SK-N-SH treated with all-trans-retinoic acid at 6 μM for 48 hours (cell line): Measurements from ENCODE around the gene AMZ1.
A peak's percentile ranks its signal among the peaks of the same experiment; 100 is the strongest.

Experiments used
- ATAC-seq: fragments of 200-7000 bp; cut with Tn5 transposase; 3 replicates; pipeline ENCODE4 v1.9.1; 2020; ENCODE audit warnings: mild to moderate bottlenecking, moderate library complexity
- BACH2 ChIP-seq: fragments of 250-450 bp; sonication (Bioruptor Pico); IDR thresholded peaks from 2 replicates; pipeline ENCODE4 v1.9.0; 2021; ENCODE audit warnings: mild to moderate bottlenecking, borderline replicate concordance
- CREB5 ChIP-seq: fragments of 250-450 bp; sonication (Bioruptor Pico); IDR thresholded peaks from 2 replicates; pipeline ENCODE4 v1.5.1; 2020; ENCODE audit warnings: low read depth, mild to moderate bottlenecking, moderate library complexity
- CSDC2 ChIP-seq: fragments of 250-450 bp; sonication (Bioruptor Pico); IDR thresholded peaks from 2 replicates; pipeline ENCODE4 v1.5.0; 2020; ENCODE audit warnings: mild to moderate bottlenecking, moderate library complexity
- ESRRG ChIP-seq: fragments of 250-450 bp; sonication (Bioruptor Pico); IDR thresholded peaks from 2 replicates; pipeline ENCODE4 v1.6.1; 2021; ENCODE audit warnings: mild to moderate bottlenecking
- GLIS3 ChIP-seq: fragments of 250-450 bp; sonication (Bioruptor Pico); IDR thresholded peaks from 2 replicates; pipeline ENCODE4 v1.5.0; 2020; ENCODE audit warnings: mild to moderate bottlenecking, moderate library complexity
- ISL1 ChIP-seq: fragments of 250-450 bp; sonication (Bioruptor Pico); IDR thresholded peaks from 2 replicates; pipeline ENCODE4 v2.1.2; 2022; ENCODE audit warnings: mild to moderate bottlenecking, moderate library complexity
- OSR1 ChIP-seq: fragments of 250-450 bp; sonication (Bioruptor Pico); IDR thresholded peaks from 2 replicates; pipeline ENCODE4 v1.8.0; 2022; ENCODE audit warnings: moderate library complexity, mild to moderate bottlenecking, inconsistent platforms
- PPARA ChIP-seq: fragments of 250-450 bp; sonication (Bioruptor Pico); IDR thresholded peaks from 2 replicates; pipeline ENCODE4 v1.5.0; 2020; ENCODE audit warnings: mild to moderate bottlenecking, borderline replicate concordance
- RARB ChIP-seq: fragments of 250-450 bp; sonication (Bioruptor Pico); IDR thresholded peaks from 2 replicates; pipeline ENCODE4 v1.8.0; 2021; ENCODE audit warnings: mild to moderate bottlenecking, moderate library complexity
- SNAI2 ChIP-seq: fragments of 250-450 bp; sonication (Bioruptor Pico); IDR thresholded peaks from 2 replicates; pipeline ENCODE4 v1.5.0; 2020; ENCODE audit warnings: mild to moderate bottlenecking, moderate library complexity
- TCF4 ChIP-seq: fragments of 250-450 bp; sonication (Bioruptor Pico); IDR thresholded peaks from 2 replicates; pipeline ENCODE4 v1.8.0; 2021; ENCODE audit warnings: mild to moderate bottlenecking, moderate library complexity, borderline replicate concordance
- TOX ChIP-seq: fragments of 250-450 bp; sonication (Bioruptor Pico); IDR thresholded peaks from 2 replicates; pipeline ENCODE4 v1.8.0; 2021; ENCODE audit warnings: mild to moderate bottlenecking, moderate library complexity, borderline replicate concordance
- TSHZ2 ChIP-seq: fragments of 250-450 bp; sonication (Bioruptor Pico); IDR thresholded peaks from 2 replicates; pipeline ENCODE4 v1.5.0; 2020; ENCODE audit warnings: mild to moderate bottlenecking, moderate library complexity
- ZC3H10 ChIP-seq: fragments of 250-450 bp; sonication (Bioruptor Pico); IDR thresholded peaks from 2 replicates; pipeline ENCODE4 v1.5.1; 2021; ENCODE audit warnings: mild to moderate bottlenecking, moderate library complexity
- ZFP3 ChIP-seq: fragments of 250-450 bp; sonication (Bioruptor Pico); IDR thresholded peaks from 2 replicates; pipeline ENCODE4 v1.5.0; 2020; ENCODE audit warnings: mild to moderate bottlenecking, moderate library complexity
- ZFP30 ChIP-seq: fragments of 450-650 bp; formaldehyde crosslinking; IDR thresholded peaks from 2 replicates; pipeline ENCODE4 v1.5.0; 2022; ENCODE audit warnings: mild to moderate bottlenecking, moderate library complexity
- ZNF565 ChIP-seq: fragments of 450-650 bp; formaldehyde crosslinking; conservative IDR thresholded peaks from 2 replicates; pipeline ENCODE4 v1.5.0; 2020; ENCODE audit warnings: low read depth, mild to moderate bottlenecking, moderate library complexity
- TF ChIP-seq, protein P1 (sequence below): fragments of 250-450 bp; sonication (Bioruptor Pico); IDR thresholded peaks from 2 replicates; pipeline ENCODE4 v1.5.1; 2021; ENCODE audit warnings: mild to moderate bottlenecking, moderate library complexity
- TF ChIP-seq, protein P2 (sequence below): fragments of 250-450 bp; sonication (Bioruptor Pico); IDR thresholded peaks from 2 replicates; pipeline ENCODE4 v1.8.0; 2020; ENCODE audit warnings: mild to moderate bottlenecking, moderate library complexity, borderline replicate concordance

AMZ1 gene

GRCh38 chr7:2757904-2758672, 70.1 kb downstream of the AMZ1 start (continued):
- TF ChIP-seq CREB5 (CRISPR knock-in tag): 0 out of 2 replicates have a peak, but pooled peaks have one; percentile 39

DNA sequence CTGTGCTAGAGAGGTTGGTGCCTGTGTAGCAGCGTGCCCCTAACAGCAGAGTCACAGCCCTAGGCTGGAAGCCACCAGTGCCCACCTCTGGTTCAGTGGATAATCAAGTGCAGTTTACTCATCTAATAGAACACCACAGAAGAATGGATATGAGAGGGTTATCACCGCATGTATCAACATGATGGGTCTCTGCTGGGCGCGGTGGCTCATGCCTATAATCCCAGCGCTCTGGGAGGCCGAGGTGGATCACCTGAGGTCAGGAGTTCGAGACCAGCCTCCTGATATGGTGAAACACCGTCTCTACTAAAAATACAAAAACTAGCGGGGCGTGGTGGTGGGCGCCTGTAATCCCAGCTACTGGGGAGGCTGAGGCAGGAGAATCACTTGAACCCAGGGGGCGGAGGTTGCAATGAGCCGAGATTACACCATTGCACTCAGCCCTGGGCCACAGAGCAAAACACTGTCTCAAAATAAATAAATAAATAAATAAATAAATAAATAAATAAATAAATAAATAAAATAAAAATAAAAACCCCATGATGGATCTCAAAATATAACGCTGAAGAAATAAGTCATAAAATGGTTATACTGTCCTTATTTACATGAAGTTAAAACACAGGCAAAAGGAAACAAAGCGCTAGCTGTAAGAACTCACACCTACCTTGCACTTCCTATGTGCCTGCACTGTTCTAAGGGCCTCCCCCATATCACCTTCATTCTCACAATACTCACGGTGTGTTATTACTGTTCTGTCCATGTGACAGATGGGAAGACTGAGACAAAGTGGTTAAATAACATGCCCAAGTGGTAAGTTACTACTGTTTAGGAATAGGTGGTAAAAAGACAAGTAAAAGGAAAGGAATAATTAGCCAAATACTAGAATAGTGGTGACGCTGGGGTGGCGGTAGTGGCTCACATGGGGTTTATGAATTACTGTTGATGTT, 70.9 kb downstream of the AMZ1 start:
- TF ChIP-seq CSDC2 (CRISPR knock-in tag) (0 out of 2 replicates have a peak, but pooled peaks have one; percentile 10), SNAI2 (0 out of 2 replicates have a peak, but pooled peaks have one; percentile 16), ZFP30 (CRISPR knock-in tag) (no peak)
- TF ChIP-seq, all 23 proteins: peak for 2
- no peak for ATAC-seq

DNA sequence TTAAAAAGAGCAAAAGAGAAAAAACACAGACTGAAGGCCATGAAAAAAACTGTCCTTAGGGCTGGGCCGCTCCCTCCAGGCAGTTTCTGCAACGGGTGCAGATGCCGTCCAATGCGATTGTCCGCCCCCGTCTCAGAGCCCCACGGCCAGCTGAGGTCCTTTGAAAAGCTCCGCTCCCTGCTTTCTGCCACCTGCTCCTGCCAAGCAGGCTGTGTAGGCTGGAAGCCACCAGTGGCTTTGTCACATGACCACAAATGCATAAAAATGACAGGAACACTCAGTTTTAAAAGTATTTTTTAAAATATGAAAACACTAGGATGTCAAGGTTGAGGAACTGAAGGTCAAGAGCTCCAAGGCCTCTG, 71.7 kb downstream of the AMZ1 start:
- ATAC-seq: no peak
- no peak for TF ChIP-seq ZC3H10 (CRISPR knock-in tag)
- TF ChIP-seq, protein P1, sequence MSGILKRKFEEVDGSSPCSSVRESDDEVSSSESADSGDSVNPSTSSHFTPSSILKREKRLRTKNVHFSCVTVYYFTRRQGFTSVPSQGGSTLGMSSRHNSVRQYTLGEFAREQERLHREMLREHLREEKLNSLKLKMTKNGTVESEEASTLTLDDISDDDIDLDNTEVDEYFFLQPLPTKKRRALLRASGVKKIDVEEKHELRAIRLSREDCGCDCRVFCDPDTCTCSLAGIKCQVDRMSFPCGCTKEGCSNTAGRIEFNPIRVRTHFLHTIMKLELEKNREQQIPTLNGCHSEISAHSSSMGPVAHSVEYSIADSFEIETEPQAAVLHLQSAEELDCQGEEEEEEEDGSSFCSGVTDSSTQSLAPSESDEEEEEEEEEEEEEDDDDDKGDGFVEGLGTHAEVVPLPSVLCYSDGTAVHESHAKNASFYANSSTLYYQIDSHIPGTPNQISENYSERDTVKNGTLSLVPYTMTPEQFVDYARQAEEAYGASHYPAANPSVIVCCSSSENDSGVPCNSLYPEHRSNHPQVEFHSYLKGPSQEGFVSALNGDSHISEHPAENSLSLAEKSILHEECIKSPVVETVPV: no peak
- no peak for TF ChIP-seq ZFP3 (CRISPR knock-in tag)
- no peak for TF ChIP-seq CSDC2 (CRISPR knock-in tag)
- TF ChIP-seq PPARA: no peak

GRCh38 chr7:2760098-2760889, 72.3 kb downstream of the AMZ1 start:
- TF ChIP-seq TSHZ2 (CRISPR knock-in tag) (0 out of 2 replicates have a peak, but pooled peaks have one; percentile 31), TOX (CRISPR knock-in tag) (no peak)
- TF ChIP-seq, all 23 proteins: peak for 1
- peak; percentile 51 for ATAC-seq

GRCh38 chr7:2761131-2761624, 73.2 kb downstream of the AMZ1 start:
- ATAC-seq: no peak
- TF ChIP-seq, protein P1: no peak
- TF ChIP-seq OSR1 (CRISPR knock-in tag) (no peak), RARB (CRISPR knock-in tag) (no peak), TCF4 (no peak), ESRRG (CRISPR knock-in tag) (no peak), GLIS3 (CRISPR knock-in tag) (no peak), ISL1 (CRISPR knock-in tag) (no peak), ZFP30 (CRISPR knock-in tag) (no peak), ZNF565 (CRISPR knock-in tag) (no peak), PPARA (no peak), ZFP3 (CRISPR knock-in tag) (no peak), BACH2 (CRISPR knock-in tag) (no peak), TSHZ2 (CRISPR knock-in tag) (no peak)
- TF ChIP-seq, protein P2, sequence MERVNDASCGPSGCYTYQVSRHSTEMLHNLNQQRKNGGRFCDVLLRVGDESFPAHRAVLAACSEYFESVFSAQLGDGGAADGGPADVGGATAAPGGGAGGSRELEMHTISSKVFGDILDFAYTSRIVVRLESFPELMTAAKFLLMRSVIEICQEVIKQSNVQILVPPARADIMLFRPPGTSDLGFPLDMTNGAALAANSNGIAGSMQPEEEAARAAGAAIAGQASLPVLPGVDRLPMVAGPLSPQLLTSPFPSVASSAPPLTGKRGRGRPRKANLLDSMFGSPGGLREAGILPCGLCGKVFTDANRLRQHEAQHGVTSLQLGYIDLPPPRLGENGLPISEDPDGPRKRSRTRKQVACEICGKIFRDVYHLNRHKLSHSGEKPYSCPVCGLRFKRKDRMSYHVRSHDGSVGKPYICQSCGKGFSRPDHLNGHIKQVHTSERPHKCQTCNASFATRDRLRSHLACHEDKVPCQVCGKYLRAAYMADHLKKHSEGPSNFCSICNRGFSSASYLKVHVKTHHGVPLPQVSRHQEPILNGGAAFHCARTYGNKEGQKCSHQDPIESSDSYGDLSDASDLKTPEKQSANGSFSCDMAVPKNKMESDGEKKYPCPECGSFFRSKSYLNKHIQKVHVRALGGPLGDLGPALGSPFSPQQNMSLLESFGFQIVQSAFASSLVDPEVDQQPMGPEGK (CRISPR knock-in tag): no peak
